GM23248 (cell line): ENCODE measurements around the gene PLSCR3. TPM values are rescaled to one million over a fixed set of nuclear protein-coding genes. Genes with fewer than 3 reads are reported as not detected.
A peak's percentile ranks its signal among the peaks of the same experiment; 100 is the strongest.

Experiments
- DNase-seq: peaks from one replicate; pipeline ENCODE4 v3.0.0-alpha.2; 2015
- H2AFZ ChIP-seq: fragments of 200-600 bp; sonication (generic); 2 replicates; pipeline ENCODE4 v1.6.1; 2016; ENCODE audit warnings: antibody characterized with exemption
- H3F3A ChIP-seq: fragments of 200-600 bp; sonication (generic); 2 replicates; pipeline ENCODE4 v1.6.1; 2016; ENCODE audit warnings: mild to moderate bottlenecking, antibody characterized with exemption, mixed run types; ENCODE audit not compliant: insufficient read depth
- H3K27ac ChIP-seq: fragments of 200-600 bp; sonication (generic); 2 replicates; pipeline ENCODE4 v1.5.1; 2016; ENCODE audit warnings: mild to moderate bottlenecking
- H3K27me3 ChIP-seq: fragments of 200-600 bp; sonication (generic); replicated peaks from 2 replicates; pipeline ENCODE4 v1.6.1; 2016; ENCODE audit warnings: mild to moderate bottlenecking; ENCODE audit not compliant: insufficient read depth
- H3K36me3 ChIP-seq: fragments of 200-600 bp; sonication (generic); 2 replicates; pipeline ENCODE4 v1.6.1; 2016; ENCODE audit warnings: low read depth, mild to moderate bottlenecking
- H3K4me1 ChIP-seq: fragments of 200-600 bp; sonication (generic); 2 replicates; pipeline ENCODE4 v1.6.1; 2016; ENCODE audit warnings: mild to moderate bottlenecking; ENCODE audit not compliant: insufficient read depth
- H3K4me2 ChIP-seq: fragments of 200-600 bp; sonication (generic); one replicate; pipeline ENCODE4 v1.6.1; 2016; ENCODE audit warnings: mild to moderate bottlenecking; ENCODE audit not compliant: unreplicated experiment
- H3K4me3 ChIP-seq: fragments of 200-600 bp; sonication (generic); 2 replicates; pipeline ENCODE4 v1.5.1; 2016; ENCODE audit warnings: mild to moderate bottlenecking
- H3K79me2 ChIP-seq: fragments of 200-600 bp; sonication (generic); 2 replicates; pipeline ENCODE4 v1.6.1; 2016; ENCODE audit warnings: mild to moderate bottlenecking; ENCODE audit not compliant: insufficient read depth
- H3K9ac ChIP-seq: fragments of 200-600 bp; sonication (generic); 2 replicates; pipeline ENCODE4 v1.6.1; 2016; ENCODE audit warnings: mild to moderate bottlenecking
- H3K9me2 ChIP-seq: fragments of 200-600 bp; sonication (generic); 2 replicates; pipeline ENCODE4 v1.6.1; 2016; ENCODE audit warnings: mixed run types, mild to moderate bottlenecking, moderate library complexity; ENCODE audit not compliant: insufficient read depth
- H3K9me3 ChIP-seq: fragments of 200-600 bp; sonication (generic); one replicate; pipeline ENCODE4 v1.6.1; 2017; ENCODE audit warnings: low read depth
- H4K20me1 ChIP-seq: fragments of 200-600 bp; sonication (generic); 2 replicates; pipeline ENCODE4 v1.6.0; 2016; ENCODE audit not compliant: insufficient read depth
- EZH2 ChIP-seq: fragments of 200-600 bp; sonication (generic); IDR thresholded peaks from 2 replicates; pipeline ENCODE4 v1.6.1; 2018; ENCODE audit warnings: antibody characterized with exemption, mild to moderate bottlenecking; ENCODE audit not compliant: insufficient read depth, poor library complexity, severe bottlenecking
- EZH2phosphoT487 ChIP-seq: fragments of 200-600 bp; sonication (generic); IDR thresholded peaks from 2 replicates; pipeline ENCODE4 v1.6.1; 2018; ENCODE audit warnings: antibody characterized with exemption, moderate library complexity, mild to moderate bottlenecking, low read depth; ENCODE audit not compliant: insufficient read depth
- WGBS, 2 experiments: methylation state at CpG; one replicate each; pipeline ENCODE4 v1.1.6; 2015 to 2017; ENCODE audit warnings: low lambda C conversion rate in 2 of 2, low coverage in 1 of 2; ENCODE audit errors: missing lambda C conversion rate in 2 of 2; 5-methylcytosine and 5-hydroxymethylcytosine counted together
- in situ Hi-C: fragments of 300-500 bp; cut with MboI; formaldehyde crosslinking; loops from 2 replicates; pipeline ENCODE4 v1.15.0; 2020
- polyA plus RNA-seq: library from polyadenylated mRNA; unstranded; fragments of >200 nt; fragmentation: Nextera tagmentation; extraction: Ambion mirVana; gene quantifications from 2 replicates; pipeline ENCODE4 v1.2.1, GENCODE V29; 2016
- total RNA-seq: library from RNA; depleted of rRNA; stranded (reverse); fragments of >200 nt; shearing (Covaris generic); gene quantifications from 2 replicates; pipeline ENCODE4 v1.2.3, GENCODE V29; 2014

Gene PLSCR3
- total and polyA plus RNA-seq, 2 experiments from 2014 or later: 73.9 to 136 TPM

DNA sequence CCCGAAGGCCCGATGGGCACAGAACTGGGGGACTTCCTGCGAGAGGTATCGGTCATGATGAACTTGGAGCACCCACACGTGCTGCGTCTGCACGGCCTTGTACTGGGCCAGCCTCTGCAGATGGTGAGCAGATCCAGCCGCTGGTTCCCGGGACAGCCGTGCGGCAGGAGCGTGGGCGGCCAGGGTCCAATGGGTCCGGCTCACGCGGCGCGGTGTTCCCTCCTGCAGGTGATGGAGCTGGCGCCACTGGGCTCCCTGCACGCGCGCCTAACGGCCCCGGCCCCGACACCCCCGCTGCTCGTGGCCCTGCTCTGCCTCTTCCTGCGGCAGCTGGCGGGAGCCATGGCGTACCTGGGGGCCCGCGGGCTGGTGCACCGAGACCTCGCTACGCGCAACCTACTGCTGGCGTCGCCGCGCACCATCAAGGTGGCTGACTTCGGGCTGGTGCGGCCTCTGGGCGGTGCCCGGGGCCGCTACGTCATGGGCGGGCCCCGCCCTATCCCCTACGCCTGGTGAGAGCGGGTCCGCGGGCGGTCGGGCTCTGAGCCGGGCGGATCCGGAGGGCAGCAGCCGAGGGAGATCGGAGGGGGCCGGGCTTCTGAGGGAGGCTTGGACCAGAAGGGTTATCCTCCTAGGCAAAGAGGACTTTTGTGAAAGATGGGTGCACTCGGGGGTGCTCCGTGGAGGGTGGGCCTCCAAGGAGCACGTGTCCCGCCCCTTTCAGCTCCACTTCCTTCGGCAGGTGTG is 10.4 kb downstream of the PLSCR3 start:
- no peaks in the 10 kb centered on the region for H3K9me3 ChIP-seq
- no peak overlapping the region for H3K9ac ChIP-seq
- no peaks in the 10 kb centered on the region for H3K27me3 ChIP-seq
- TF ChIP-seq EZH2: no peak
- no peak for TF ChIP-seq EZH2phosphoT487
- H3K27ac ChIP-seq: no peak overlapping the region
- no peak overlapping the region for H3K4me2 ChIP-seq
- H3K4me3 ChIP-seq: no peak overlapping the region
- no peaks in the 10 kb centered on the region for H3K79me2 ChIP-seq
- H3K4me1 ChIP-seq: peaks cover 6% of the 10 kb centered on the region
- peak; percentile 32 for DNase-seq
- WGBS, 2 experiments: 29 to 32% methylated on average over 55 to 65 of the region's 65 CpGs
- no peaks in the 10 kb centered on the region for H3F3A ChIP-seq
- no peaks in the 10 kb centered on the region for H3K9me2 ChIP-seq
- H3K36me3 ChIP-seq: peaks cover 4% of the 10 kb centered on the region; the same call in 1 of the 2 replicates
- in situ Hi-C loops: no loop called here
- H2AFZ ChIP-seq: no peak overlapping the region
- no peaks in the 10 kb centered on the region for H4K20me1 ChIP-seq

DNA sequence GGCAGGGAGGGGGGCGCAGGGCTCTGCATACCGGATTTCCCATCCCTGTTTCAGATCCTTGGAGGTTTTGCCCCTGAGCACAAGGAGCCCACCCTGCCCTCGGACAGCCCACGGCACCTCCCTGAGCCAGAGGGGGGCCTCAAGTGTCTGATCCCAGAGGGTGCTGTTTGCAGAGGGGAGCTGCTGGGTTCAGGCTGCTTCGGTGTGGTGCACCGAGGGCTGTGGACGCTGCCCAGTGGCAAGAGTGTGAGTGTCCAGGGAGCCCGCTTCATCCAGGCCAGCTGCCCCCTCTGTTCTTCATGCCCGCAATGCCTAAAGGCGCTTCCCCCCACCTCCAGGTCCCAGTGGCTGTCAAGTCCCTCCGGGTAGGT is 11.0 kb downstream of the PLSCR3 start:
- no peaks in the 10 kb centered on the region for H3K9me2 ChIP-seq
- H3K27me3 ChIP-seq: no peaks in the 10 kb centered on the region
- no peak for TF ChIP-seq EZH2
- no peak for TF ChIP-seq EZH2phosphoT487
- peaks cover under 1% of the 10 kb centered on the region; the same call in 1 of the 2 replicates for H3K36me3 ChIP-seq
- no peak overlapping the region for H3K4me2 ChIP-seq
- no peak overlapping the region for H3K4me3 ChIP-seq
- H4K20me1 ChIP-seq: no peaks in the 10 kb centered on the region
- no peaks in the 10 kb centered on the region for H3F3A ChIP-seq
- no peak overlapping the region for H3K27ac ChIP-seq
- WGBS, 2 experiments: 66 to 72% methylated on average over 11 of the region's 11 CpGs
- in situ Hi-C loops: no loop called here
- H2AFZ ChIP-seq: no peak overlapping the region
- H3K79me2 ChIP-seq: no peaks in the 10 kb centered on the region
- peaks cover 6% of the 10 kb centered on the region for H3K4me1 ChIP-seq
- H3K9me3 ChIP-seq: no peaks in the 10 kb centered on the region
- no peak overlapping the region for H3K9ac ChIP-seq
- DNase-seq: no peak

DNA sequence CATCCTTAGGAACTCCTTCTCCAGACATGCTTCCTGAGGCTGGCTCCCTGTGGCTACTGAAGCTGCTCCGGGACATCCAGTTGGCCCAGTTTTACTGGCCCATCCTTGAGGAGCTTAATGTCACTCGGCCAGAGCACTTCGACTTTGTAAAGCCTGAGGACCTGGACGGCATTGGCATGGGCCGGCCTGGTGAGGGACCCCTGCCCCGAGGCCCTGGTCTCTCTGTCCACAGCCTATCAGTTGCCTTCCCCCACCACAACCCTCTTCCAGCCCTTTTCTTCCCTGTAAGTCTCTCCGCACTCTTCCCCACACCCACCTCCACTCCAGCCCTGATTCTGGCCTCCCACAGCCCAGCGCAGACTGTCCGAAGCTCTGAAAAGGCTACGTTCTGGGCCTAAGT is 11.4 kb downstream of the PLSCR3 start:
- peaks cover 6% of the 10 kb centered on the region for H3K4me1 ChIP-seq
- in situ Hi-C loops: no loop called here
- WGBS, 2 experiments: 77 to 82% methylated on average over 10 of the region's 10 CpGs
- H2AFZ ChIP-seq: no peak overlapping the region
- no peaks in the 10 kb centered on the region for H3K9me3 ChIP-seq
- H4K20me1 ChIP-seq: no peaks in the 10 kb centered on the region
- H3K9ac ChIP-seq: no peak overlapping the region
- H3K79me2 ChIP-seq: no peaks in the 10 kb centered on the region
- H3K27ac ChIP-seq: no peak overlapping the region
- H3K4me3 ChIP-seq: no peak overlapping the region
- no peaks in the 10 kb centered on the region for H3K27me3 ChIP-seq
- no peaks in the 10 kb centered on the region for H3K36me3 ChIP-seq
- TF ChIP-seq EZH2phosphoT487: no peak
- no peak for TF ChIP-seq EZH2
- H3K9me2 ChIP-seq: no peaks in the 10 kb centered on the region
- no peaks in the 10 kb centered on the region for H3F3A ChIP-seq
- no peak for DNase-seq
- H3K4me2 ChIP-seq: no peak overlapping the region

GRCh38 chr17:7380855-7381683 is 13.3 kb downstream of the PLSCR3 start, which contains the start of gene TNK1:
TNK1 (plus strand) TSS chr17:7381089; CDS start chr17:7382927, 1,838 bp downstream.
- peak within 1 kb of the TSS; percentile 63 for H3K4me3 ChIP-seq
- H3F3A ChIP-seq: no peaks in the 10 kb centered on the region
- H2AFZ ChIP-seq: peak within 1 kb of the TSS; percentile 72
- WGBS, 2 experiments: 10% methylated on average over 27 to 34 of the region's 52 CpGs
- no peaks in the 10 kb centered on the region for H3K36me3 ChIP-seq
- H3K79me2 ChIP-seq: no peaks in the 10 kb centered on the region
- in situ Hi-C loops: no loop called here
- H3K9me2 ChIP-seq: no peaks in the 10 kb centered on the region
- peak; percentile 48 for DNase-seq
- H3K27ac ChIP-seq: no peak within 1 kb of the TSS
- TF ChIP-seq EZH2: no peak
- TF ChIP-seq EZH2phosphoT487: no peak
- H3K9ac ChIP-seq: peak within 1 kb of the TSS; percentile 41
- H3K9me3 ChIP-seq: no peaks in the 10 kb centered on the region
- H4K20me1 ChIP-seq: no peaks in the 10 kb centered on the region
- H3K4me2 ChIP-seq: peak within 1 kb of the TSS; percentile 85
- H3K4me1 ChIP-seq: peaks cover 6% of the 10 kb centered on the region
- H3K27me3 ChIP-seq: no peaks in the 10 kb centered on the region
